Inflammatory macrophage (primary cell): ENCODE data around the gene RNF10.
"Not testable (repeated sequence)": the region's sequence is repeated elsewhere in the genome, so short reads cannot be mapped to it uniquely, and the experiment has no call there.

Experiments
- DNase-seq, 2 donors: peaks; one replicate each; pipeline ENCODE4 v3.0.0-alpha.2; 2020 to 2022

RNF10 gene

GRCh38 chr12:120617193-120617592, 83.0 kb downstream of the RNF10 start:
- DNase-seq: not testable (repeated sequence)

DNA sequence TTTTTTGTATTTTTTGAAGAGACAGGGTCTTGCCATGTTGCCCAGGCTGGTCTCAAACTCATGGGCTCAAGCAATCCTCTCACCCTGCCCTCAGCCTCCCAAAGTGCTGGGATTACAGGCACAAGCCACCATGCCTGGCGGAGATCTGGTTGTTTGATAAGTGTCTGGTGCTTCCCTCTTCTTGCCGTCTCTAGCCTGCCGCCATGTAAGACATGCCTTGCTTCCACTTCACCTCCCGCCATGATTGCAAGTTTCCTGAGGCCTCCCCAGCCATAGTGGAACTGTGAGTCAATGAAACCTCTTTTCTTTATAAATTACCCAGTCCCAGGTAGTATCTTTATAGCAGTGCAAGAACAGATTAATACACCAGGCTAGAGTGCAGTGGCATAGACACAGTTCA, 83.6 kb downstream of the RNF10 start:
- DNase-seq: not testable (repeated sequence)

- DNase-seq: no peak
Observed at GRCh38 chr12:120618954-120619615, 84.9 kb downstream of the RNF10 start.

GRCh38 chr12:120620624-120621023, 86.5 kb downstream of the RNF10 start:
- DNase-seq: no peak

DNA sequence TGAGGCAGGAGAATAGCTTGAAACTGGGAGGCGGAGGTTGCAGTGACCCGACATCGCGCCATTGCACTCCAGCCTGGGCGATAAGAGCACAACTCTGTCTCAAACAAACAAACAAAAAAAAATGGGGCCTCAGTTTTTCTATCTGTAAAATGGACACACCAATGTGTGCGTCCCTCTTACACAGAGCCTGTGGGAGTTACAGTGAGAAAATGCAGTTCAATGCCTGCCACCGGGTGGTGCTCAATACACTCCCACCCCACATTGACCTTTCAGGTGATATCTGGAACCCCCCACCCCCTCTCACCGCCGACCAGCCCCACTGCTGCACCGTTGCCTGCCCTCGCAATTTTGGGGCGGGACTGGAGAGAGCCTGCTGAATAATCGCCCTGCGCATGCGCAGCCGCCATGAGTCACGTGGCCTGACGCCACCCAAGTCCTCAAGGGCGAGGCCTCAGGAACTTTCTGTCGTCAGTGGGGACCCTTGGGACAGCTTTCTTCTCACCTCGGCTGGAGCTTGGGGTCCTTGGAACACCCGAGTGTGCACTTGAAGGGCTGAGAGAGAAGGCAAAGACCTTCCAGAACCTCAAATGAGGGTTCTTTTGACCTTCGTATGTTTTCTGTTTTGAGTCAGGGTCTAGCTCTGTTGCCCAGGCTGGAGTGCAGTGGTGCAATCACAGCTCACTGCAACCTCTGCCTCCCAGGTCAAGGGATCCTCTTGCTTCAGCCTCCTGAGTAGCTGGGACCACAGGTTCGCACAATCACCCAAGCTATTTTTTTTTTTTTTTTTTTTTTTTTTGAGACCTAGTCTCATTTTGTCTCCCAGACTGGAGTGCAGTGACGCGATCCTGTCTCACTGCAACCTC, 91.6 kb downstream of the RNF10 start:
- DNase-seq: no peak
